Tibial artery (tissue), 4 donors: ENCODE measurements around the gene PARN.

ENCODE experiments used
- DNase-seq, 2 donors: peaks; one replicate each; pipeline ENCODE4 v3.0.0-alpha.2; 2019
- H3K27ac ChIP-seq, 2 donors: fragments of 200-600 bp; sonication (generic) in 1 of 2; 1 replicate in 1 of 2; 2 replicates in 1 of 2; pipeline ENCODE4 v1.5.1; 2018 to 2019; ENCODE audit warnings: mild to moderate bottlenecking in 1 of 2
- H3K27me3 ChIP-seq, 2 donors: fragments of 200-600 bp; sonication (generic) in 1 of 2; one replicate each; pipeline versions ENCODE4 v1.5.1 to v1.6.0; 2016 to 2019
- H3K36me3 ChIP-seq, 3 donors: fragments of 200-600 bp; sonication (generic) in 2 of 3; one replicate each; pipeline ENCODE4 v1.5.1; 2016 to 2019; ENCODE audit warnings: mild to moderate bottlenecking in 2 of 3
- H3K4me1 ChIP-seq, 4 donors: fragments of 200-600 bp; sonication (generic) in 2 of 4; 1 replicate in 3 of 4; 2 replicates in 1 of 4; pipeline ENCODE4 v1.5.1; 2016 to 2019
- H3K4me3 ChIP-seq, 2 donors: fragments of 200-600 bp; sonication (generic) in 1 of 2; 1 replicate in 1 of 2; 2 replicates in 1 of 2; pipeline ENCODE4 v1.5.1; 2018 to 2019; ENCODE audit warnings: mild to moderate bottlenecking in 2 of 2
- H3K9me3 ChIP-seq, 3 donors: fragments of 200-600 bp; sonication (generic) in 1 of 3; one replicate each; pipeline ENCODE4 v1.5.1; 2016 to 2019
- CTCF ChIP-seq, 2 experiments: fragments of 200-600 bp in 1 of 2; fragments of 450-650 bp in 1 of 2; IDR thresholded peaks; one replicate each; pipeline ENCODE4 v1.5.1; 2017 to 2019; ENCODE audit warnings: antibody characterized with exemption in 2 of 2, mild to moderate bottlenecking in 1 of 2, moderate library complexity in 1 of 2
- intact Hi-C: fragments of 100-400 bp; cut with DNase I; formaldehyde crosslinking; loops from one replicate; pipeline ENCODE4 v1.15.0; 2023; ENCODE audit warnings: low total_unique reads

PARN gene

GRCh38 chr16:14611660-14612059 lies 18.4 kb downstream of the PARN start:
- H3K27ac ChIP-seq: no peak overlapping the region
- H3K27me3 ChIP-seq: no peaks in the 10 kb centered on the region
- intact Hi-C loops: no loop called here
- peaks cover 65 to 96% (median 73%) of the 10 kb centered on the region in 3 donors for H3K36me3 ChIP-seq
- no peaks in the 10 kb centered on the region for H3K4me1 ChIP-seq
- H3K4me3 ChIP-seq: no peak overlapping the region
- TF ChIP-seq CTCF (IDR thresholded peaks at IDR 0.05): no peak
- DNase-seq: no peak
- H3K9me3 ChIP-seq: no peaks in the 10 kb centered on the region

- intact Hi-C loops: no loop called here
- no peak for DNase-seq
- H3K4me1 ChIP-seq: no peaks in the 10 kb centered on the region
- H3K36me3 ChIP-seq: peaks cover 69 to 94% (median 73%) of the 10 kb centered on the region in 3 donors
- no peaks in the 10 kb centered on the region for H3K9me3 ChIP-seq
- H3K27ac ChIP-seq: no peak overlapping the region
- TF ChIP-seq CTCF (IDR thresholded peaks at IDR 0.05): no peak
- no peaks in the 10 kb centered on the region for H3K27me3 ChIP-seq
- no peak overlapping the region for H3K4me3 ChIP-seq
These were observed 20.3 kb downstream of the PARN start for GRCh38 chr16:14609716-14610115.

- intact Hi-C loops: no loop called here
- Histone ChIP-seq H3K27me3 (no peaks in the 10 kb centered on the region), H3K9me3 (no peaks in the 10 kb centered on the region), H3K27ac (no peak overlapping the region), H3K4me1 (no peaks in the 10 kb centered on the region), H3K4me3 (no peak overlapping the region), H3K36me3 (peaks cover 77 to 94% (median 80%) of the 10 kb centered on the region in 3 donors)
- TF ChIP-seq CTCF (IDR thresholded peaks at IDR 0.05): no peak
- no peak for DNase-seq
These were observed 21.5 kb downstream of the PARN start for GRCh38 chr16:14608604-14609003.

DNA sequence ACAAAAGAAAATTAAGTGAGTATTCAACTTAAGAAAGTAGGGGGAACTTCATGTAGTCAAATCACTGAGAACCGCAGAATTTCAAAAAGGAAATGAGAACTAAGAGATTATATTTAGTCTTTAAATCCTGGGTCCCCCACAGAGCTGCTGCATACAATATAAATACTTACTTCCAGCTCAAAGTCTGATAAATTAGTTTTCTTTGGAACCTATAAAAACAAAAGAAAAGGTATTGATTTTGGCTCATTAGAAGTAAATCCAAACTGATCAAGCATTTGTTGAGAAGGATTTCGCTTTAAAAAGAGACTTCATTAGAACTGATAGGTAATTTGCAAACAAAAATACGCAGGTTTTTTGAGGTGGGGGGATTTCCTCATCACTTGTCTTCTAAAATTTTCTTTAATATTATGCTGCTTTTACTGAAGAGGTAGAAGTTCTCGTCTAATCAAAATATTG lies 21.9 kb downstream of the PARN start:
- Histone ChIP-seq H3K4me1 (no peaks in the 10 kb centered on the region), H3K36me3 (peaks cover 80 to 94% (median 81%) of the 10 kb centered on the region in 3 donors), H3K27me3 (no peaks in the 10 kb centered on the region), H3K4me3 (no peak overlapping the region), H3K27ac (no peak overlapping the region), H3K9me3 (no peaks in the 10 kb centered on the region)
- intact Hi-C loops: no loop called here
- no peak for TF ChIP-seq CTCF (IDR thresholded peaks at IDR 0.05)
- DNase-seq: no peak

GRCh38 chr16:14606102-14606501 lies 24.0 kb downstream of the PARN start:
- no peak for TF ChIP-seq CTCF (IDR thresholded peaks at IDR 0.05)

DNA sequence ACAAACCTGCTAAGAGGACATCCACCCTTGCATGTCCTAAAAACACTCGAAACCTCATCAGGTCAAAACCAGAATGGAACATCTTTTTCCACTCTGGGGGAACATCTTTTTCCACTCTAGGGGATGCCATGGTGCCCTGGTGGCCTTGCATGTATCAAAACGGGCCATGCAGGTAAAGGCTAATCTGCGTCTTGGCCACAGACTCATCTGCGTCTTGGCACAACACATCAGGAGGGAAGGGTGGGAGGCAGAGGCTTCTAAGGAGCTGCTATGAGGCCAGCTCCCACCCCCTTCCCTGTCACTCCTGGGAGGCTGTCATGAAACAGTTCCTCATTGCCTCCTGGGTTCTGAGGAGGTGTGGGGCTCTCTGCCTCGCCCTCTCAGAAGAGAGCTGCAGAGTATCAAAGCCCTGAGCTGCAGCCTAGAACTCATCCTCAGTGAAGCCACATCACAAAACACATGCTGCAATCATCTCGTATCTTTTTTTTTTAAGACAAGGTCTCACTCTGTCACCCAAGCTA lies 27.6 kb downstream of the PARN start:
- Histone ChIP-seq H3K9me3 (no peaks in the 10 kb centered on the region), H3K4me1 (no peaks in the 10 kb centered on the region), H3K27me3 (no peaks in the 10 kb centered on the region), H3K4me3 (no peak overlapping the region), H3K27ac (no peak overlapping the region), H3K36me3 (peaks cover 70 to 96% (median 92%) of the 10 kb centered on the region in 3 donors)
- intact Hi-C loops: no loop called here
- no peak for TF ChIP-seq CTCF (IDR thresholded peaks at IDR 0.05)
- DNase-seq: no peak

More at GRCh38 chr16:14606102-14606501, 24.0 kb downstream of the PARN start:
- intact Hi-C loops: no loop called here
- Histone ChIP-seq H3K9me3 (no peaks in the 10 kb centered on the region), H3K4me1 (no peaks in the 10 kb centered on the region), H3K27me3 (no peaks in the 10 kb centered on the region), H3K4me3 (no peak overlapping the region), H3K36me3 (peaks cover 85 to 99% (median 91%) of the 10 kb centered on the region in 3 donors), H3K27ac (no peak overlapping the region)
- DNase-seq: no peak
